CD14-positive monocyte (primary cell): ENCODE data around the gene C17orf100. TPM values are rescaled to one million over a fixed set of nuclear protein-coding genes. Genes with fewer than 3 reads are reported as not detected.
A peak's percentile ranks its signal among the peaks of the same experiment; 100 is the strongest.

ENCODE experiments used
- DNase-seq, 3 donors: peaks; one replicate each; pipeline ENCODE4 v3.0.0-alpha.2; 2011 to 2022
- H2AFZ ChIP-seq: 2 replicates; pipeline ENCODE4 v1.6.0; 2012; ENCODE audit warnings: mild to moderate bottlenecking, low read depth, low read length, inconsistent platforms; ENCODE audit not compliant: insufficient read depth, poor library complexity, severe bottlenecking
- H3K27ac ChIP-seq, 2 donors: 1 replicate in 1 of 2; 2 replicates in 1 of 2; pipeline ENCODE4 v1.5.1; 2012 to 2013; ENCODE audit warnings: low read length in 2 of 2, control low read depth in 1 of 2, inconsistent platforms in 1 of 2, low read depth in 1 of 2, mild to moderate bottlenecking in 1 of 2
- H3K27me3 ChIP-seq, 2 donors: one replicate each; pipeline versions ENCODE4 v1.6.0 to v1.6.1; 2011 to 2013; ENCODE audit warnings: low read length in 2 of 2; ENCODE audit not compliant: control insufficient read depth in 2 of 2, insufficient read depth in 2 of 2
- H3K36me3 ChIP-seq, 2 donors: replicated peaks in 1 of 2; 1 replicate in 1 of 2; 2 replicates in 1 of 2; pipeline versions ENCODE4 v1.5.1 to v1.6.1; 2012 to 2013; ENCODE audit warnings: low read length in 2 of 2, control low read depth in 1 of 2, inconsistent platforms in 1 of 2, mild to moderate bottlenecking in 1 of 2; ENCODE audit not compliant: insufficient read depth in 2 of 2, control insufficient read depth in 1 of 2
- H3K4me1 ChIP-seq, 2 donors: 1 replicate in 1 of 2; 2 replicates in 1 of 2; pipeline versions ENCODE4 v1.5.1 to v1.6.1; 2012 to 2013; ENCODE audit warnings: low read length in 2 of 2, control low read depth in 1 of 2, inconsistent platforms in 1 of 2, mild to moderate bottlenecking in 1 of 2, moderate library complexity in 1 of 2; ENCODE audit not compliant: insufficient read depth in 2 of 2, control insufficient read depth in 1 of 2
- H3K4me2 ChIP-seq: replicated peaks from 2 replicates; pipeline ENCODE3; 2012; ENCODE audit warnings: low read length, moderate library complexity, mild to moderate bottlenecking; ENCODE audit not compliant: poor library complexity, severe bottlenecking; ENCODE audit errors: extremely low read depth
- H3K4me3 ChIP-seq, 3 experiments: fragments of 200-600 bp in 1 of 3; sonication (generic) in 1 of 3; replicated peaks in 1 of 3; 1 replicate in 2 of 3; 2 replicates in 1 of 3; pipeline ENCODE4 v1.5.1; 2011 to 2013; ENCODE audit warnings: low read length in 3 of 3, mild to moderate bottlenecking in 3 of 3, control low read depth in 2 of 3, low read depth in 2 of 3, inconsistent platforms in 1 of 3, moderate library complexity in 1 of 3
- H3K79me2 ChIP-seq: 2 replicates; pipeline ENCODE4 v1.6.0; 2012; ENCODE audit warnings: mild to moderate bottlenecking, control low read depth, inconsistent platforms, low read length, moderate library complexity; ENCODE audit not compliant: insufficient read depth
- H3K9ac ChIP-seq: 2 replicates; pipeline ENCODE4 v1.6.0; 2017; ENCODE audit warnings: low read length, mild to moderate bottlenecking; ENCODE audit not compliant: insufficient read depth, poor library complexity, severe bottlenecking
- H3K9me3 ChIP-seq, 2 donors: replicated peaks in 1 of 2; 1 replicate in 1 of 2; 2 replicates in 1 of 2; pipeline versions ENCODE4 v1.5.1 to v1.6.1; 2012 to 2013; ENCODE audit warnings: low read length in 2 of 2, control low read depth in 1 of 2; ENCODE audit not compliant: control insufficient read depth in 1 of 2, insufficient read depth in 1 of 2
- H4K20me1 ChIP-seq: 2 replicates; pipeline ENCODE4 v1.6.0; 2012; ENCODE audit warnings: mild to moderate bottlenecking, low read length, control low read depth, moderate library complexity; ENCODE audit not compliant: insufficient read depth
- H3K27ac Mint-ChIP-seq, 7 donors: one replicate each; pipeline ENCODE4 v1.8.0; 2020; ENCODE audit warnings: mild to moderate bottlenecking in 7 of 7, mixed read lengths in 7 of 7, moderate library complexity in 6 of 7, inconsistent platforms in 2 of 7
- H3K27me3 Mint-ChIP-seq, 3 donors: one replicate each; pipeline ENCODE4 v1.8.0; 2021 to 2022; ENCODE audit warnings: low read depth in 3 of 3, mild to moderate bottlenecking in 3 of 3, mixed read lengths in 3 of 3, moderate library complexity in 3 of 3, inconsistent platforms in 1 of 3
- H3K36me3 Mint-ChIP-seq, 2 donors: one replicate each; pipeline ENCODE4 v1.8.0; 2020; ENCODE audit warnings: mixed read lengths in 2 of 2, inconsistent platforms in 1 of 2, mild to moderate bottlenecking in 1 of 2
- H3K4me1 Mint-ChIP-seq: one replicate; pipeline ENCODE4 v1.8.0; 2020; ENCODE audit warnings: mild to moderate bottlenecking, mixed read lengths
- H3K4me3 Mint-ChIP-seq, 2 donors: one replicate each; pipeline ENCODE4 v1.8.0; 2020; ENCODE audit warnings: mild to moderate bottlenecking in 2 of 2, mixed read lengths in 2 of 2, moderate library complexity in 1 of 2
- H3K9me3 Mint-ChIP-seq, 7 donors: one replicate each; pipeline ENCODE4 v1.8.0; 2020 to 2022; ENCODE audit warnings: mixed read lengths in 7 of 7, mild to moderate bottlenecking in 6 of 7, moderate library complexity in 6 of 7, inconsistent platforms in 2 of 7
- WGBS: methylation state at CpG from one replicate; pipeline ENCODE4 v1.1.5; 2013; ENCODE audit warnings: missing lambda C conversion rate; ENCODE audit not compliant: insufficient coverage; 5-methylcytosine and 5-hydroxymethylcytosine counted together
- intact Hi-C, 2 donors: fragments of 100-400 bp; cut with micrococcal nuclease; formaldehyde crosslinking; loops; one replicate each; pipeline versions ENCODE4 v1.15.0 to v1.15.1; 2023
- polyA plus RNA-seq, 3 donors: library from polyadenylated mRNA; depleted of rRNA in 1 of 3; unstranded in 2 of 3; stranded (reverse) in 1 of 3; fragments of 300-500 nt in 2 of 3; fragments of >200 nt in 1 of 3; fragmentation: Illumina TruSeq in 2 of 3; gene quantifications; 1 replicate in 2 of 3; 2 replicates in 1 of 3; pipeline ENCODE4 v1.2.3, GENCODE V29; 2012 to 2021
- TF ChIP-seq, protein P1 (sequence below): fragments of 200-600 bp; IDR thresholded peaks from one replicate; pipeline ENCODE4 v1.8.0; 2022; ENCODE audit warnings: antibody characterized with exemption, mild to moderate bottlenecking

Gene C17orf100
- polyA plus RNA-seq, 3 donors, result 0.51 to 1.8 (median 1.2) TPM

DNA sequence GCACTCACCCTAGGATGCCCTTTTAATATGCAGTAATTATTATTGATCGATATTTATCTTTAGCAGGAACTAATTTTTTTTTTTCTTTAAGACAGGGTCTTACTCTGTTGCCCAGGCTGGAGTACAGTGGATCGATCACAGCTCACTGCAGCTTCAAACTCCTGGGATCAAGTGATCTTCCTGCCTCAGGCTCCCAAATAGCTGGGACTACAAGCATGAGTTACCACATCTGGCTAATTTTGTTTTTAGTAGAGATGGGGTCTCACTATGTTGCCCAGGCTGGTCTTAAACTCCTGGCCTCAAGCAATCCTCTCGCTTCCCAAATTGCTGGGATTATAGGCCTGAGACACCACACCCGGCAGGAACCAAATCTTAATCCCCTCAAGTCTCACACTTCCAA is 40.3 kb upstream of the C17orf100 start:
- H3K9me3 Mint-ChIP-seq, result no peaks in the 10 kb centered on the region
- Histone ChIP-seq H3K36me3 (peaks cover 49 to 88% of the 10 kb centered on the region in 2 donors), H2AFZ (no peak overlapping the region), H4K20me1 (no peaks in the 10 kb centered on the region), H3K27ac (no peak overlapping the region), H3K4me2 (no peak overlapping the region), H3K4me3 (no peak overlapping the region), H3K9ac (no peak overlapping the region), H3K9me3 (no peaks in the 10 kb centered on the region), H3K27me3 (no peaks in the 10 kb centered on the region), H3K4me1 (no peaks in the 10 kb centered on the region), H3K79me2 (no peaks in the 10 kb centered on the region)
- no peak for DNase-seq
- H3K27me3 Mint-ChIP-seq, result peaks cover 0 to 2% (median 0%) of the 10 kb centered on the region in 3 donors
- no peaks in the 10 kb centered on the region for H3K4me1 Mint-ChIP-seq
- TF ChIP-seq, protein P1, sequence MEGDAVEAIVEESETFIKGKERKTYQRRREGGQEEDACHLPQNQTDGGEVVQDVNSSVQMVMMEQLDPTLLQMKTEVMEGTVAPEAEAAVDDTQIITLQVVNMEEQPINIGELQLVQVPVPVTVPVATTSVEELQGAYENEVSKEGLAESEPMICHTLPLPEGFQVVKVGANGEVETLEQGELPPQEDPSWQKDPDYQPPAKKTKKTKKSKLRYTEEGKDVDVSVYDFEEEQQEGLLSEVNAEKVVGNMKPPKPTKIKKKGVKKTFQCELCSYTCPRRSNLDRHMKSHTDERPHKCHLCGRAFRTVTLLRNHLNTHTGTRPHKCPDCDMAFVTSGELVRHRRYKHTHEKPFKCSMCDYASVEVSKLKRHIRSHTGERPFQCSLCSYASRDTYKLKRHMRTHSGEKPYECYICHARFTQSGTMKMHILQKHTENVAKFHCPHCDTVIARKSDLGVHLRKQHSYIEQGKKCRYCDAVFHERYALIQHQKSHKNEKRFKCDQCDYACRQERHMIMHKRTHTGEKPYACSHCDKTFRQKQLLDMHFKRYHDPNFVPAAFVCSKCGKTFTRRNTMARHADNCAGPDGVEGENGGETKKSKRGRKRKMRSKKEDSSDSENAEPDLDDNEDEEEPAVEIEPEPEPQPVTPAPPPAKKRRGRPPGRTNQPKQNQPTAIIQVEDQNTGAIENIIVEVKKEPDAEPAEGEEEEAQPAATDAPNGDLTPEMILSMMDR, result no peak
- peaks cover 72 to 86% of the 10 kb centered on the region in 2 donors for H3K36me3 Mint-ChIP-seq
- H3K27ac Mint-ChIP-seq, result peak overlapping the region in 1 of 7 donors; percentile 23
- 80% methylated on average over 2 of the region's 4 CpGs for WGBS
- intact Hi-C loops, result no loop called here
- no peak overlapping the region for H3K4me3 Mint-ChIP-seq

DNA sequence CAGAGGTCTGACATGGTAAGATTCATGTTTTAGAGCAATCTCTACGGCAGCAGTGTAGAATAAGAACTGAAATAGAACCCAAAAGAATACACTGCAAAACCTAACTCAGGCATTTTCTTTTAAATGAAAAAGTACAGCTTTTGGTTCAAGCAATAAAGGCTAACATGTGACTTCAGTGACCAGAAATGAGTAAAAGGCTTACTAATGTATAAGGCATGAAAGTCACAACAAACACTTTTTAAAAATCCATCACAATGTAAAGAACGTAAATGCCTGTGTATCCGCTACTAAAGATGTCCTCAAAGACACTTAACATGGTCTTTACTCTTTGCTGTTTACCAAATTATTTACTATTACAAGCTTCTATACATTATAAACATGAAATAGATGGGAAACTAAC is 27.6 kb upstream of the C17orf100 start:
- no peaks in the 10 kb centered on the region for H3K79me2 ChIP-seq
- no peaks in the 10 kb centered on the region for H3K27me3 Mint-ChIP-seq
- no peak overlapping the region for H3K4me3 ChIP-seq
- WGBS, result 100% methylated on average over 1 of the region's 3 CpGs
- no peaks in the 10 kb centered on the region for H3K9me3 Mint-ChIP-seq
- peaks cover 67 to 78% of the 10 kb centered on the region in 2 donors for H3K36me3 Mint-ChIP-seq
- TF ChIP-seq, protein P1, result no peak
- H3K4me1 ChIP-seq, result no peaks in the 10 kb centered on the region
- H3K27me3 ChIP-seq, result no peaks in the 10 kb centered on the region
- H3K27ac Mint-ChIP-seq, result no peak overlapping the region
- H3K36me3 ChIP-seq, result peaks cover 63 to 98% of the 10 kb centered on the region in 2 donors
- no peak for DNase-seq
- H2AFZ ChIP-seq, result no peak overlapping the region
- H3K4me1 Mint-ChIP-seq, result no peaks in the 10 kb centered on the region
- H4K20me1 ChIP-seq, result no peaks in the 10 kb centered on the region
- no peak overlapping the region for H3K4me3 Mint-ChIP-seq
- no peak overlapping the region for H3K9ac ChIP-seq
- no peak overlapping the region for H3K4me2 ChIP-seq
- intact Hi-C loops, result no loop called here
- H3K27ac ChIP-seq, result no peak overlapping the region
- H3K9me3 ChIP-seq, result no peaks in the 10 kb centered on the region
